CD14-positive monocyte (primary cell): Measurements from ENCODE around the gene ZNF407. TPM values are rescaled to one million over a fixed set of nuclear protein-coding genes. Genes with fewer than 3 reads are reported as not detected.
A peak's percentile ranks its signal among the peaks of the same experiment; 100 is the strongest.

Source experiments
- DNase-seq, 3 donors: peaks; one replicate each; pipeline ENCODE4 v3.0.0-alpha.2; 2011 to 2022
- H2AFZ ChIP-seq: 2 replicates; pipeline ENCODE4 v1.6.0; 2012; ENCODE audit warnings: mild to moderate bottlenecking, low read depth, low read length, inconsistent platforms; ENCODE audit not compliant: insufficient read depth, poor library complexity, severe bottlenecking
- H3K27ac ChIP-seq, 2 donors: 1 replicate in 1 of 2; 2 replicates in 1 of 2; pipeline ENCODE4 v1.5.1; 2012 to 2013; ENCODE audit warnings: low read length in 2 of 2, control low read depth in 1 of 2, inconsistent platforms in 1 of 2, low read depth in 1 of 2, mild to moderate bottlenecking in 1 of 2
- H3K27me3 ChIP-seq, 2 donors: one replicate each; pipeline versions ENCODE4 v1.6.0 to v1.6.1; 2011 to 2013; ENCODE audit warnings: low read length in 2 of 2; ENCODE audit not compliant: control insufficient read depth in 2 of 2, insufficient read depth in 2 of 2
- H3K36me3 ChIP-seq, 2 donors: replicated peaks in 1 of 2; 1 replicate in 1 of 2; 2 replicates in 1 of 2; pipeline versions ENCODE4 v1.5.1 to v1.6.1; 2012 to 2013; ENCODE audit warnings: low read length in 2 of 2, control low read depth in 1 of 2, inconsistent platforms in 1 of 2, mild to moderate bottlenecking in 1 of 2; ENCODE audit not compliant: insufficient read depth in 2 of 2, control insufficient read depth in 1 of 2
- H3K4me1 ChIP-seq, 2 donors: 1 replicate in 1 of 2; 2 replicates in 1 of 2; pipeline versions ENCODE4 v1.5.1 to v1.6.1; 2012 to 2013; ENCODE audit warnings: low read length in 2 of 2, control low read depth in 1 of 2, inconsistent platforms in 1 of 2, mild to moderate bottlenecking in 1 of 2, moderate library complexity in 1 of 2; ENCODE audit not compliant: insufficient read depth in 2 of 2, control insufficient read depth in 1 of 2
- H3K4me2 ChIP-seq: replicated peaks from 2 replicates; pipeline ENCODE3; 2012; ENCODE audit warnings: low read length, moderate library complexity, mild to moderate bottlenecking; ENCODE audit not compliant: poor library complexity, severe bottlenecking; ENCODE audit errors: extremely low read depth
- H3K4me3 ChIP-seq, 3 experiments: fragments of 200-600 bp in 1 of 3; sonication (generic) in 1 of 3; replicated peaks in 1 of 3; 1 replicate in 2 of 3; 2 replicates in 1 of 3; pipeline ENCODE4 v1.5.1; 2011 to 2013; ENCODE audit warnings: low read length in 3 of 3, mild to moderate bottlenecking in 3 of 3, control low read depth in 2 of 3, low read depth in 2 of 3, inconsistent platforms in 1 of 3, moderate library complexity in 1 of 3
- H3K79me2 ChIP-seq: 2 replicates; pipeline ENCODE4 v1.6.0; 2012; ENCODE audit warnings: mild to moderate bottlenecking, control low read depth, inconsistent platforms, low read length, moderate library complexity; ENCODE audit not compliant: insufficient read depth
- H3K9ac ChIP-seq: 2 replicates; pipeline ENCODE4 v1.6.0; 2017; ENCODE audit warnings: low read length, mild to moderate bottlenecking; ENCODE audit not compliant: insufficient read depth, poor library complexity, severe bottlenecking
- H3K9me3 ChIP-seq, 2 donors: replicated peaks in 1 of 2; 1 replicate in 1 of 2; 2 replicates in 1 of 2; pipeline versions ENCODE4 v1.5.1 to v1.6.1; 2012 to 2013; ENCODE audit warnings: low read length in 2 of 2, control low read depth in 1 of 2; ENCODE audit not compliant: control insufficient read depth in 1 of 2, insufficient read depth in 1 of 2
- H4K20me1 ChIP-seq: 2 replicates; pipeline ENCODE4 v1.6.0; 2012; ENCODE audit warnings: mild to moderate bottlenecking, low read length, control low read depth, moderate library complexity; ENCODE audit not compliant: insufficient read depth
- H3K27ac Mint-ChIP-seq, 7 donors: one replicate each; pipeline ENCODE4 v1.8.0; 2020; ENCODE audit warnings: mild to moderate bottlenecking in 7 of 7, mixed read lengths in 7 of 7, moderate library complexity in 6 of 7, inconsistent platforms in 2 of 7
- H3K27me3 Mint-ChIP-seq, 3 donors: one replicate each; pipeline ENCODE4 v1.8.0; 2021 to 2022; ENCODE audit warnings: low read depth in 3 of 3, mild to moderate bottlenecking in 3 of 3, mixed read lengths in 3 of 3, moderate library complexity in 3 of 3, inconsistent platforms in 1 of 3
- H3K36me3 Mint-ChIP-seq, 2 donors: one replicate each; pipeline ENCODE4 v1.8.0; 2020; ENCODE audit warnings: mixed read lengths in 2 of 2, inconsistent platforms in 1 of 2, mild to moderate bottlenecking in 1 of 2
- H3K4me1 Mint-ChIP-seq: one replicate; pipeline ENCODE4 v1.8.0; 2020; ENCODE audit warnings: mild to moderate bottlenecking, mixed read lengths
- H3K4me3 Mint-ChIP-seq, 2 donors: one replicate each; pipeline ENCODE4 v1.8.0; 2020; ENCODE audit warnings: mild to moderate bottlenecking in 2 of 2, mixed read lengths in 2 of 2, moderate library complexity in 1 of 2
- H3K9me3 Mint-ChIP-seq, 7 donors: one replicate each; pipeline ENCODE4 v1.8.0; 2020 to 2022; ENCODE audit warnings: mixed read lengths in 7 of 7, mild to moderate bottlenecking in 6 of 7, moderate library complexity in 6 of 7, inconsistent platforms in 2 of 7
- WGBS: methylation state at CpG from one replicate; pipeline ENCODE4 v1.1.5; 2013; ENCODE audit warnings: missing lambda C conversion rate; ENCODE audit not compliant: insufficient coverage; 5-methylcytosine and 5-hydroxymethylcytosine counted together
- intact Hi-C, 2 donors: fragments of 100-400 bp; cut with micrococcal nuclease; formaldehyde crosslinking; loops; one replicate each; pipeline versions ENCODE4 v1.15.0 to v1.15.1; 2023
- polyA plus RNA-seq, 3 donors: library from polyadenylated mRNA; depleted of rRNA in 1 of 3; unstranded in 2 of 3; stranded (reverse) in 1 of 3; fragments of 300-500 nt in 2 of 3; fragments of >200 nt in 1 of 3; fragmentation: Illumina TruSeq in 2 of 3; gene quantifications; 1 replicate in 2 of 3; 2 replicates in 1 of 3; pipeline ENCODE4 v1.2.3, GENCODE V29; 2012 to 2021
- TF ChIP-seq, protein P1 (sequence below): fragments of 200-600 bp; IDR thresholded peaks from one replicate; pipeline ENCODE4 v1.8.0; 2022; ENCODE audit warnings: antibody characterized with exemption, mild to moderate bottlenecking

Gene ZNF407
- polyA plus RNA-seq, 3 donors, result 1.3 to 3.6 (median 1.6) TPM

DNA sequence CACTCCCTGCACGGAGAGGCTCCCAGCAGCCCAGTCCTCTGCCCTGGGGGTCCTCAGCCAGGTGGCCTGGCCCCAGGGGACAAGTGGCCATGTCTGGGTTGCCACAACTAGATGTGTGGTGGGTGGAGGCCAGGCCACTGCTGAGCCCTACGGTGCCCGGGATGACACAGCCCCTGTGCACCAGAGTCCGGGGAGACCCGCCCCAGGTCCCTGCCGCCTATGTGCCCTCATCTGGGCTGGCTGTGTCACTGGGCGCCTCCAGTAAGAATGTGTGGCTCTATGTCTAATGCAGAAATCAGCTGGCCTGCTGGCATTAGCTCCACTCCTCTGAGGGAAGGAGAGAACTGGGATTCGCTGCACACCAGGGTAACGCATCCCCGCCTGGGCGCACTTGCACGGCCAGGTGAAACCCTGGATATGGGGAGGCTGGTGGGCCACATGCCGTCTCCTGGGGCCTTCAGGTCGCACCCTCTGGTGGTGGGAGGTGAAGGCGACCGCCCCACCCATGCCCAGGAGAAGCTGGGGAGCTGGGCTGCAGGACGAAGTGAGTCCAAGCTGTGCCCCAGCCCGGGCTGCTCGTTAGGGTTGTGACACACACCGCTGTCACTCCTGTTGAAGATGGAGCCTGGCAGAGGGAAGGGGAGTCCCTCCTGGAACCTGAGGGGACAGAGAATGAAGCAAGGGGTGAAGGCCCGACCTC is 475.2 kb downstream of the ZNF407 start:
- no peak overlapping the region for H2AFZ ChIP-seq
- H3K9ac ChIP-seq, result no peak overlapping the region
- peaks cover 12 to 52% of the 10 kb centered on the region in 2 donors for H3K9me3 ChIP-seq
- no peaks in the 10 kb centered on the region for H3K79me2 ChIP-seq
- peaks cover 14 to 17% of the 10 kb centered on the region in 2 donors for H3K36me3 Mint-ChIP-seq
- peaks cover 0 to 10% (median 3%) of the 10 kb centered on the region in 3 donors for H3K27me3 Mint-ChIP-seq
- no peaks in the 10 kb centered on the region for H3K36me3 ChIP-seq
- H3K4me1 Mint-ChIP-seq, result peaks cover 34% of the 10 kb centered on the region
- H3K4me3 Mint-ChIP-seq, result no peak overlapping the region
- no peaks in the 10 kb centered on the region for H4K20me1 ChIP-seq
- no peaks in the 10 kb centered on the region for H3K27me3 ChIP-seq
- H3K9me3 Mint-ChIP-seq, result peaks cover 26 to 40% (median 34%) of the 10 kb centered on the region in 7 donors
- TF ChIP-seq, protein P1, sequence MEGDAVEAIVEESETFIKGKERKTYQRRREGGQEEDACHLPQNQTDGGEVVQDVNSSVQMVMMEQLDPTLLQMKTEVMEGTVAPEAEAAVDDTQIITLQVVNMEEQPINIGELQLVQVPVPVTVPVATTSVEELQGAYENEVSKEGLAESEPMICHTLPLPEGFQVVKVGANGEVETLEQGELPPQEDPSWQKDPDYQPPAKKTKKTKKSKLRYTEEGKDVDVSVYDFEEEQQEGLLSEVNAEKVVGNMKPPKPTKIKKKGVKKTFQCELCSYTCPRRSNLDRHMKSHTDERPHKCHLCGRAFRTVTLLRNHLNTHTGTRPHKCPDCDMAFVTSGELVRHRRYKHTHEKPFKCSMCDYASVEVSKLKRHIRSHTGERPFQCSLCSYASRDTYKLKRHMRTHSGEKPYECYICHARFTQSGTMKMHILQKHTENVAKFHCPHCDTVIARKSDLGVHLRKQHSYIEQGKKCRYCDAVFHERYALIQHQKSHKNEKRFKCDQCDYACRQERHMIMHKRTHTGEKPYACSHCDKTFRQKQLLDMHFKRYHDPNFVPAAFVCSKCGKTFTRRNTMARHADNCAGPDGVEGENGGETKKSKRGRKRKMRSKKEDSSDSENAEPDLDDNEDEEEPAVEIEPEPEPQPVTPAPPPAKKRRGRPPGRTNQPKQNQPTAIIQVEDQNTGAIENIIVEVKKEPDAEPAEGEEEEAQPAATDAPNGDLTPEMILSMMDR, result no peak
- WGBS, result 98% methylated on average over 15 of the region's 21 CpGs
- peaks cover 27 to 30% of the 10 kb centered on the region in 2 donors for H3K4me1 ChIP-seq
- intact Hi-C loops, result loop anchor here (10.0 kb wide), 2 partner anchors 78 to 132 kb away; partner anchors contain the start of gene PTGR3 (in 1 of the 2)
- no peak overlapping the region for H3K27ac ChIP-seq
- no peak overlapping the region for H3K4me3 ChIP-seq
- DNase-seq, result peak in 1 of 3 donors; percentile 8
- H3K27ac Mint-ChIP-seq, result peak overlapping the region in 1 of 7 donors; percentile 41
- no peak overlapping the region for H3K4me2 ChIP-seq

DNA sequence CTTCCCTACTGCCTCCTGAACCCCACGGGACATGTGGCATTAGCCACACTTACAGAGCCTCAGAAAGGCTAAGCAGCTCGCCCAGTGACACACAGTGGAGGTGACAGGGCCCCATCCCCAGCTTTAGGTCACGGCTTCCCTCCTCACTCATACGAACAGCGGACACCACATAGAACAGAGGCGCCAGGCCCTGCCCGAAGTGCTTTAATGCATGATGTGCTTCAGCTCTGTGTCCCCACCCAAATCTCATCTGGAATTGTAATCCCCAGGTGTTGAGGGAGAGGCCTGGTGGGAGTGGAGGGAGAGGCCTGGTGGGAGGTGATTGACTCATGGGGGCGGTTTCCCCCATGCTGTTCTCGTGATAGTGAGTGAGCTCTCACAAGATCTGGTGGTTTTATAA is 476.0 kb downstream of the ZNF407 start:
- no peak overlapping the region for H3K4me3 ChIP-seq
- H3K4me1 ChIP-seq, result peaks cover 27% of the 10 kb centered on the region in 2 donors
- Mint-ChIP-seq H3K36me3 (peaks cover 14 to 17% of the 10 kb centered on the region in 2 donors), H3K27ac (peak overlapping the region in 3 of 7 donors; percentile 33 to 75 (median 57)), H3K4me3 (no peak overlapping the region), H3K27me3 (peaks cover 0 to 10% (median 3%) of the 10 kb centered on the region in 3 donors), H3K4me1 (peaks cover 29% of the 10 kb centered on the region), H3K9me3 (peaks cover 34 to 45% (median 42%) of the 10 kb centered on the region in 7 donors)
- no peak overlapping the region for H3K9ac ChIP-seq
- H3K27ac ChIP-seq, result no peak overlapping the region
- H3K9me3 ChIP-seq, result peaks cover 20 to 55% of the 10 kb centered on the region in 2 donors
- TF ChIP-seq, protein P1, result no peak
- no peaks in the 10 kb centered on the region for H3K36me3 ChIP-seq
- no peaks in the 10 kb centered on the region for H3K79me2 ChIP-seq
- H3K4me2 ChIP-seq, result no peak overlapping the region
- H2AFZ ChIP-seq, result no peak overlapping the region
- no peaks in the 10 kb centered on the region for H3K27me3 ChIP-seq
- H4K20me1 ChIP-seq, result no peaks in the 10 kb centered on the region
- intact Hi-C loops, result loop anchor here (10.0 kb wide), 2 partner anchors 79 to 131 kb away; partner anchors contain the start of gene PTGR3 (in 1 of the 2)
- DNase-seq, result no peak
- 100% methylated on average over 2 of the region's 9 CpGs for WGBS
